Breast epithelium (tissue), 4 donors: ENCODE results near the gene UNC13C. TPM values are rescaled to one million over a fixed set of nuclear protein-coding genes. Genes with fewer than 3 reads are reported as not detected.
"Not testable (repeated sequence)": the region's sequence is repeated elsewhere in the genome, so short reads cannot be mapped to it uniquely, and the experiment has no call there.

Source experiments
- DNase-seq, 2 donors: peaks; one replicate each; pipeline ENCODE4 v3.0.0-alpha.2; 2019; ENCODE audit warnings: low spot score in 2 of 2
- H3K27ac ChIP-seq, 2 donors: fragments of 200-600 bp; sonication (generic) in 1 of 2; one replicate each; pipeline ENCODE4 v1.5.1; 2016 to 2019; ENCODE audit warnings: mild to moderate bottlenecking in 1 of 2
- H3K27me3 ChIP-seq, 2 donors: fragments of 200-600 bp; sonication (generic) in 1 of 2; one replicate each; pipeline versions ENCODE4 v1.5.1 to v1.6.0; 2017 to 2019; ENCODE audit warnings: control low read depth in 1 of 2, mild to moderate bottlenecking in 1 of 2
- H3K36me3 ChIP-seq: fragments of 200-600 bp; one replicate; pipeline ENCODE4 v1.5.1; 2019
- H3K4me1 ChIP-seq, 2 donors: fragments of 200-600 bp; sonication (generic); one replicate each; pipeline ENCODE4 v1.5.1; 2016 to 2019; ENCODE audit warnings: control low read depth in 1 of 2
- H3K4me3 ChIP-seq, 3 donors: fragments of 200-600 bp; sonication (generic); 1 replicate in 2 of 3; 2 replicates in 1 of 3; pipeline ENCODE4 v1.5.1; 2016 to 2019; ENCODE audit warnings: mild to moderate bottlenecking in 3 of 3, moderate library complexity in 2 of 3
- H3K9me3 ChIP-seq, 2 donors: fragments of 200-600 bp; sonication (generic) in 1 of 2; one replicate each; pipeline ENCODE4 v1.5.1; 2016 to 2019; ENCODE audit warnings: control low read depth in 1 of 2
- POLR2A ChIP-seq: fragments of 450-650 bp; IDR thresholded peaks from one replicate; pipeline ENCODE4 v1.6.1; 2016; ENCODE audit warnings: antibody characterized with exemption, mild to moderate bottlenecking, moderate library complexity
- POLR2AphosphoS5 ChIP-seq, 3 donors: sonication (generic); formaldehyde crosslinking; IDR thresholded peaks; one replicate each; pipeline ENCODE4 v1.6.1; 2017; ENCODE audit warnings: antibody characterized with exemption in 3 of 3
- intact Hi-C: fragments of 100-400 bp; cut with DNase I; formaldehyde crosslinking; loops from one replicate; pipeline ENCODE4 v1.15.1; 2023; ENCODE audit warnings: low total_unique reads
- total RNA-seq, 3 donors: library from RNA; depleted of rRNA; stranded (reverse); fragments of >200 nt; gene quantifications; one replicate each; pipeline ENCODE4 v1.1.0, GENCODE V29; 2016
- TF ChIP-seq, protein P1 (sequence below), 3 donors: fragments of 450-650 bp; IDR thresholded peaks; one replicate each; pipeline ENCODE4 v1.5.1; 2016 to 2017; ENCODE audit warnings: antibody characterized with exemption in 3 of 3, mild to moderate bottlenecking in 3 of 3, moderate library complexity in 3 of 3

UNC13C gene
- 1 to 10 TPM in 1 of 3 donors, under 1 TPM in 2; 0.32 to 2.9 (median 0.88) TPM for total RNA-seq

DNA sequence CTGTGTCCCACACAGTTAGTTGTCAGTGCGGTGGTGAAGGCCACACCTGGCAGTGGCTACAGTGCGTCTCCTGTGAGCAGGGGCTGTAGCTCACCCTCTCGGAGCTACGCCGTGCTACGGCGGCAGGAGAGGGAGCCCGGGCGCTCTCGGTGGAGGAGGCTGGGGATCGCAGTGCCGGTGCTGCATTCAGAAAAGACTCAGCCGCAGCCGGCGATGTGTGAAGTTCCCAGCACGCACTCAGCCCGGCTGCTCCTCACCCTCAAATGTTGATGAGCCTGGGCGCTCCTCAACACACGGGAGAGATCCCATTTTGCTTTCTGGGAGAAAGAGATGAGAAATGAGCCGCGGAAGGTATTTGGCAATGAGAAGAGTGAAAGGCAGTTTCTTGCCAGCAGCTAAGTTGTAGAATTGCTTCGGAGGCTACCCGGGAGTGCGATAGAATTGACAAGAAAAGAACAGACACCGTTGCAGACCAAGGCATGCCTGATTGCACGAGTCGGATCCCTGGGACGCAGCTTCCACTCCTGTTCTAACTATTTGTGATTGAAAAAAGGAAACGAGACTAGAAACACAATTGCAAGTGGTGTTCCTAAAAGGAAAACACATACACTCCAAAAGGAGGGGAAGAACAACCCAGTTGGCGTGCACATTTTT is at the start of gene UNC13C:
Gene UNC13C (plus strand): TSS at position 189 of the 654 bp plus-strand sequence. CDS start 34,463 bp downstream, outside the sequence.
- Histone ChIP-seq H3K36me3 (no peaks in the 10 kb centered on the region), H3K4me3 (peak within 1 kb of the TSS; percentile 20 to 66 (median 40)), H3K27me3 (peaks cover 0 to 4% of the 10 kb centered on the region in 2 donors), H3K27ac (peak within 1 kb of the TSS in 1 of 2 donors; percentile 59), H3K9me3 (no peaks in the 10 kb centered on the region), H3K4me1 (no peaks in the 10 kb centered on the region)
- peak in 1 of 2 donors; percentile 54 for DNase-seq
- intact Hi-C loops, result no loop called here
- TF ChIP-seq, protein P1, sequence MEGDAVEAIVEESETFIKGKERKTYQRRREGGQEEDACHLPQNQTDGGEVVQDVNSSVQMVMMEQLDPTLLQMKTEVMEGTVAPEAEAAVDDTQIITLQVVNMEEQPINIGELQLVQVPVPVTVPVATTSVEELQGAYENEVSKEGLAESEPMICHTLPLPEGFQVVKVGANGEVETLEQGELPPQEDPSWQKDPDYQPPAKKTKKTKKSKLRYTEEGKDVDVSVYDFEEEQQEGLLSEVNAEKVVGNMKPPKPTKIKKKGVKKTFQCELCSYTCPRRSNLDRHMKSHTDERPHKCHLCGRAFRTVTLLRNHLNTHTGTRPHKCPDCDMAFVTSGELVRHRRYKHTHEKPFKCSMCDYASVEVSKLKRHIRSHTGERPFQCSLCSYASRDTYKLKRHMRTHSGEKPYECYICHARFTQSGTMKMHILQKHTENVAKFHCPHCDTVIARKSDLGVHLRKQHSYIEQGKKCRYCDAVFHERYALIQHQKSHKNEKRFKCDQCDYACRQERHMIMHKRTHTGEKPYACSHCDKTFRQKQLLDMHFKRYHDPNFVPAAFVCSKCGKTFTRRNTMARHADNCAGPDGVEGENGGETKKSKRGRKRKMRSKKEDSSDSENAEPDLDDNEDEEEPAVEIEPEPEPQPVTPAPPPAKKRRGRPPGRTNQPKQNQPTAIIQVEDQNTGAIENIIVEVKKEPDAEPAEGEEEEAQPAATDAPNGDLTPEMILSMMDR (IDR thresholded peaks at IDR 0.05), result no peak
- no peak for TF ChIP-seq POLR2AphosphoS5 (IDR thresholded peaks at IDR 0.05)
- no peak for TF ChIP-seq POLR2A

DNA sequence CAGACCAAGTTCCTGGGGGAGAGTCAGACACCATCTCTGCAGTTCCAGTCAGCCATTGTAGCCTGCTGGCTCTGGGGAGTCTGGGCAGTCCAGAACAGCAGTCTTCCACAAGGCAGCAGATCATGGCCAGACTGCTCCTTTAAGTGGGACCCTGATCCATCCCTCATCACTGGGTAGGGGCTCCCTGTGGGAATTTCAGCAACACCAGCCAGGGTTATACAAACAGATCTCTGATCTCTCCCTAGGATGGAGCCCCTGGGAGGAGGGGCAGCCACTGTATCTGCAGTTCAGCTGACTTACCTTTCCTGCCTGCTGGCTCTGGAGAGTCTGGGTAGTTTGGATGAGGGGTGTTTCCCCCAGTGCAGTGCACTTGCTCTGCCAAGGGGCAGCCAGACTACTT is 42.1 kb upstream of the UNC13C start:
- no peak for TF ChIP-seq POLR2A
- TF ChIP-seq POLR2AphosphoS5 (IDR thresholded peaks at IDR 0.05), result no peak
- TF ChIP-seq, protein P1 (IDR thresholded peaks at IDR 0.05), result no peak

GRCh38 chr15:53937632-53938031 is 40.6 kb upstream of the UNC13C start:
- H3K36me3 ChIP-seq, H3K27me3 ChIP-seq, intact Hi-C loops, DNase-seq, H3K4me3 ChIP-seq, H3K4me1 ChIP-seq, H3K27ac ChIP-seq: not testable (repeated sequence)
- peaks cover 17 to 20% of the 10 kb centered on the region in 2 donors for H3K9me3 ChIP-seq

More for the DNA sequence above, 42.1 kb upstream of the UNC13C start:
- intact Hi-C loops, result no loop called here
- DNase-seq, result no peak
- peaks cover 17 to 20% of the 10 kb centered on the region in 2 donors for H3K9me3 ChIP-seq
- H3K27me3 ChIP-seq, result no peaks in the 10 kb centered on the region
- H3K36me3 ChIP-seq, result no peaks in the 10 kb centered on the region
- H3K4me1 ChIP-seq, result no peaks in the 10 kb centered on the region
- no peak overlapping the region for H3K4me3 ChIP-seq
- H3K27ac ChIP-seq, result no peak overlapping the region

DNA sequence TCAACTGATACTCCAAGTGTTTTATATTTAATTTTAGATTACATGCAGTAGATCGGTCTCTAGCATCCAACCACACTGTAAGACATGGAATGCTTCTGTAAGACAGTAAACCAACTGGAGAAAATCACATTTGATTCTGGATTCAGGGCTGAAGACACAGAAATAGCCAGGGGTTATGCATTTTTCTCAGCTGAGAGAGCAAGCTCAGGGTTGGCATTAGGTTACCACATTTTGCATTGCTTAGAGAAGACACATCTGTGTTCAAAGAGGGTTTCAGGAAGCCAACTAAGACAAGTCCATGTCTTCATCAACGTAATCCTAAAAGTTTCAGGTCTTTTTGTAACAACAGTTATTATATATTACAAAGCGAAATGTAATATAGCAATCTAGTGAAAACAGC is 27.7 kb upstream of the UNC13C start:
- Histone ChIP-seq H3K27me3 (no peaks in the 10 kb centered on the region), H3K9me3 (peaks cover 0 to 6% of the 10 kb centered on the region in 2 donors), H3K36me3 (no peaks in the 10 kb centered on the region), H3K4me3 (no peak overlapping the region), H3K4me1 (no peaks in the 10 kb centered on the region), H3K27ac (no peak overlapping the region)
- intact Hi-C loops, result no loop called here
- no peak for TF ChIP-seq POLR2AphosphoS5 (IDR thresholded peaks at IDR 0.05)
- TF ChIP-seq, protein P1 (IDR thresholded peaks at IDR 0.05), result no peak
- no peak for TF ChIP-seq POLR2A
- DNase-seq, result no peak

DNA sequence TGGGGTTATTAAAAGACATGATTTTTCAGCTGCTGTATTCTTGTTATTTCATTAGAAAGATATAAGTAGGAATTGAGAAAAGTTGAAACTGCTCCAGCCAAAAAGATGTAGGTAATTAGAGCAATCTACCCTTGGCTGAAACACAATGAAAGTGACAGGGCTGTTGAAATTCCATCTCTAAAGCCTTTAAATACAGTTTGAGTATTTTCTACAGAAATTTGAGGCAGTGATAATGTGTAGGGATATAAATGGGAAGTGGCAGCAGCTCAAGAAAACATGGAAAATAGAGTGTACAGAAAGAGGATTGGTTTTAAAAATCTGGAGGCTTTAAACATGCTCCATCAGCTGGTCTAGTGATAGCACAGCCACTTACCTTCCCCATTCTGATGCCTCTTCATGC is 22.8 kb upstream of the UNC13C start:
- H3K9me3 ChIP-seq, result no peaks in the 10 kb centered on the region
- H3K4me3 ChIP-seq, result no peak overlapping the region
- TF ChIP-seq, protein P1 (IDR thresholded peaks at IDR 0.05), result no peak
- TF ChIP-seq POLR2A (no peak), POLR2AphosphoS5 (IDR thresholded peaks at IDR 0.05) (no peak)
- DNase-seq, result no peak
- no peaks in the 10 kb centered on the region for H3K27me3 ChIP-seq
- no peaks in the 10 kb centered on the region for H3K36me3 ChIP-seq
- intact Hi-C loops, result no loop called here
- H3K27ac ChIP-seq, result no peak overlapping the region
- no peaks in the 10 kb centered on the region for H3K4me1 ChIP-seq
